GM21529 (cell line): Measurements from ENCODE around the gene SMIM12.

Experiments used
- ATAC-seq: cut with Tn5 transposase; IDR thresholded peaks from one replicate; pipeline ENCODE4 v1.9.1; 2021; ENCODE audit not compliant: unreplicated experiment

The SMIM12 gene

DNA sequence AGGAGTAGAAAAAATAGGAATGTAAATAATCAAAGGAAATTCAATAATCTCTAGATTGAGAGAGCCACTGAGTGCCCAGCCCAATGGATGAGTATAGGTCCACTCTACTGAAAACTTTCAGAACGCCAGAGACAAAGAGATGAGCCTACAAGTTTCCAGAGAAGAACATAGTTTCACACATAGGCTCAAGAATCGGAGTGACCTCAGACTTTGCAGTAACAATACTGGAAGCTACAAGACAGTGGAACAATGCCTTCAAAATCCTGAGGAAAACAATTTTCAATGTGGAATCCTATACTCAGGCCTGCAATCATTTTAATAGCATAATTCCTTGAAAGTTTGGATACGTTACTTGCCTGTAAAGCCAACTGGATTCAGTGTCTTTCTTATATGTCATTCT lies 55.8 kb downstream of the SMIM12 start:
- no peak for ATAC-seq
